Activated CD8-positive, alpha-beta memory T cell treated with anti-CD3 and anti-CD28 coated beads, Interleukin-2, amount 50 U/mL, for 24 hours (primary cell): ENCODE measurements around the gene GPR85.
"Not testable (repeated sequence)": the region's sequence is repeated elsewhere in the genome, so short reads cannot be mapped to it uniquely, and the experiment has no call there.

Source experiments
- DNase-seq: peaks from one replicate; pipeline ENCODE4 v3.0.0-alpha.2; 2020; ENCODE audit errors: extremely low read depth

GPR85 gene

DNA sequence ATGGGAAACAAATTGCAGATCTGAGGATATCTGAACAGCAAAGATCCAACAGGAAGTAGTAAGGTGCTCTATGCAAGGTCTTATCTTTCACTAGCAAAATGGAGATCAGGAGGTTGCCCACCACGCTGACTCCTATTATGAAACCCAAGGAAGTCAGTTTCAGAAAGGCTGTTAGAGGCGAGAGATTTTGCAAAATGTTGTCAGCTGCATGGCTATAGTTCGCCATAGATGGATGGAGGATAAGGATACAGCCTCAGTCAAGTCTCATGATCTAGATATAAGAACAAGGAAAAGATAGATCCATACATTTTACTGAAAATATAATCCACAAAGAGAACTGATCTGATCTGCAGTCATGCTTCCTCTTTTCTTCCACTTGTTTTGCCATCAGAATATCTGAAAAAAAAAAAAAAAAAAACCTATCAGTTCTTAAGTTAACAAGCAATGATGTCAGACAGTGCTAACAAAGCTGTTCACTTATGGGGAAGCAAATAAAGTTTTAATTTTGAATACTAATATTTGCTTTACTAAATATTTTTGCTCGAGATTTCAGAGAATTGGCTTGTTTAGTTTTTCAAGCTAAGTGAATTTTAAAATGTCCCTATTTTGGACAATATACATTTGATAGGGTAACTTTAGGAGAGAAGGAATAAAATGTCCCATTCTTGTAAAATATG, 2.0 kb downstream of the GPR85 start:
- DNase-seq, result no peak

GRCh38 chr7:113083816-113084495, 2.7 kb downstream of the GPR85 start:
- DNase-seq, result no peak

DNA sequence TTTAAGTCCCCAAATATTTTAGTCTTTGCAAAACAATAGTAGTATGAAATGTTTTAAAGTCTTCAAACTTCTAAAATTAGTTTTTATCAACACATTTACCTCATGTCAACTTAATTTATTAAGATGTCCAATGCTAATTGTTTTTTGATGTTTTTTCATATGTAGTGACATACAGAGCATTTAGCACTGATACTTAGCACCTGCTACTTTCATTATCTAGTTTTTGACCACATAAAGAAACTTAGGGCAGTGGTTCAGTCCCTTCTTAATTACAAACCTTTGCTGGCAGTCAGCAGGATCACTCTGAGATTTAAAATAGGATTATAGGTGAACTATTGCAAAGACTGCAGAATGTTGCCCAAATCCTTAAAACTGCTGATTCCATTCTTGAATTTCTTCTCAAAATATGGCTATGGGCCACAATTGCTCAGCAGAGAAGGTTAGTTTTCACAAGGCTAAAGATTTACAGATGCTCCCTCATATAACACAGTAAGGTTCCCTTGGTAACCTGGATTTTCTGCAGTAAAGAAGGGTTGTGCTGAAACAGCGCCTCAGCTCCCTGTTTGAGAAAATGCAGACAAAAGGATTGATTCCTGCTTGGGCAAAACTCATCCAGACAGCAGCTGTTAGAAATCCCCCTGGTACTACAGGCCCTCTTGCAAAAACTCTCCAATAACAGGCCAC, 3.4 kb downstream of the GPR85 start:
- no peak for DNase-seq

DNA sequence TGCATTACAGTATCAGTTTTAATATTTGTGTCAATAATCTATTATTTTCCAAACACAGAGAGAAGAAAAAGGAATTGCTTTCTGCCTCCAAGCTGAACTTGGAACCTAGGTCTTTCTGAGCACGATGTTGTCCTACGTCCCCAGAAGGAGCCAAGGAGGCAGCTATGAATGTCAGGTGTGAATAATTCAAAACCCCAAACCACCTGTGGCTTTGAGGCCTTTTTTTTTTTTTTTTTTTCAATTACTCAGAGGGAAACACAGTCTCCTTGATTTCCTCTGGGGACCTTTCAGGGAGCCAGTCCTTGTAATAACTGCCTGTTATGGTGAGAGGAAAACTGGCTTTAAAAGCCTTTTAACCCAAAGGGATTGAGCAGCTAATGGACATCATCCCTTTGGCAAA, 8.3 kb downstream of the GPR85 start:
- no peak for DNase-seq

DNA sequence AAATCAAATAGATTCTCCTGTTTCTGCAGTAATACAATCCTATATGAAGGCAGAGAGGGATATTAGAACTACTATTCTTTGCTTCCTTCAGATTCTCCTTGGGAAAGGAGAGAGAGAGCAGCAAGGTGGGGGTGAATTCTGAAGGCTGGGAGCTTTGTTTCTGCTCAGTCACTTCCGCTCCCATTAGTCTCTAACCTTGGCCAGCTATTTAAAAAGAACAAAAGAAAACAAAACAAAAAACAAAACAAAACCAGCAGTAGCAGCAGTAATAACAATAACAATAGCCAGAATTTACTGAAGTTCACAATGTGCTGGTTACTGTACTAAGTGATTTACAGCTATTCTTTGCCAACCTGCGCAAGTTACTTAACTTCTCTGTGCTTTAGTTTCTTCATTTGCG, 9.9 kb downstream of the GPR85 start:
- DNase-seq, result no peak

DNA sequence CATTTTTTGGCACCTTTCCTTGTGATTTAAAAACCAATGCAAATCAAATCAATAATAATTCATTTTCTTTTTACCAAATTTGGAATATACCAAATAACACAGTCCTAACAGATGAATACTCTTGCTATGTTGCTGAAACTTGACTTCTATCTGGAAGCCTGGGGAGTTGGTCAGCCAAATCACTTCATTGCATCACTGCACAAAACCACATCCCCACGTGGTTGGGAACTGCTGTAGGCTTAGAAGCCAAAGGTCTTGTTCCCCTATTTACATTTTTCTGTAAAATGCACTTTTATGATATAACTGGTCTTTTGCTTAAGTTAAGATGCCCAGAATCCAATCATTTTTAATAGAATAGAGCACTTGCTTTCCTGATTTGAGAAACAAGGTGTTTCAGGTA, 15.2 kb downstream of the GPR85 start:
- no peak for DNase-seq

- DNase-seq, result no peak
Observed at GRCh38 chr7:113062499-113062898, 24.1 kb downstream of the GPR85 start.

DNA sequence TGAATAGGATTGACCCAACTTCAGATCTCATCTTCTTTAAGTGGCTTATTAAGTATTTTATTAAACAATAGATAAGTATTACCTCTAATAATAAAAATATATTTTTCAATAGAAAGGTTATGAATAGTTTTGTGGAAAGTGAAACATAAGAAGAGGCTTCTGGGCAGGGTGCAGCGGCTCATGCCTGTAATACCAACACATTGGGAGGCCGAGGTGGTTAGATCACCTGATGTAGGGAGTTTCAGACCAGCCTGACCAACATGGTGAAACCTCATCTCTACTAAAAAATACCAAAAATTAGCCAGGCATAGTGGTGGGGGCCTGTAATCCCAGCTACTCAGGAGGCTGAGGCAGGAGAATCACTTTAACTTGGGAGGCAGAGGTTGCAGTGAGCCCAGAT, 26.5 kb downstream of the GPR85 start:
- no peak for DNase-seq

- no peak for DNase-seq
Observed at GRCh38 chr7:113054938-113055337, 31.7 kb downstream of the GPR85 start.

DNA sequence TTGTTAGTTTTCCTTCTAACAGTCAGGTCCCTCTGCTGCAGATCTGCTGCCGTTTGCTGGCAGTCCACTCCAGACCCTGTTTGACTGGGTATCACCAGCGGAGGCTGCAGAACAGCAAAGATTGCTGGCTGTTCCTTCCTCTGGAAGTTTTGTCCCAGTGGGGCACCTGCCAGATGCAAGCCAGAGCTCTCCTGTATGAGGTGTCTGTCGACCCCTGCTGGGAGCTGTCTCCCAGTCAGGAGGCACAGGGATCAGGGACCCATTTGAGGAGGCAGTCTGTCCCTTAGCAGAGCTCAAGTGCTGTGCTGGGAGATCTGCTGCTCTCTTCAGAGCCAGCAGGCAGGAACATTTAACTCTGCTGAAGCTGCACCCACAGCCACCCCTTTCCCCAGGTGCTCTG, 32.4 kb downstream of the GPR85 start:
- DNase-seq, result not testable (repeated sequence)

GRCh38 chr7:113049221-113049620, 37.4 kb downstream of the GPR85 start:
- not testable (repeated sequence) for DNase-seq

DNA sequence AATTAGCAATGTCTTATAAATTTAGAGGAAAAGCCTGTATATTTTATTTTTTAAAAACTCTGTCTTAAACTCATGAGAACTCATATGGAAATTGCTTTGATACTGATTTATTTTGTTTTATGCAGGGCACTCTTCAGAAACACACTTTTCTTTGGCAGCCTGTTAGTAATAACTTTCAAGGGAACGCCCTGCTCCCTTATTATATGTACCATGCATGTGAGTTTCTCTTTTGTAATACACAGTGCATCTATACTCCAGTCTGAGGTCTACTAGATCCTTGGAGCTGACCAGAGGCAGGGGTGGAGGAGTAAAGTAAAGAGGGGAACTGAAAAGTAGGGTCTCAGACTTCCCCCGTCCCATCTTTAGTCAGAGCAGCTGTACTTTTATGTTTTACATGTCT, 40.2 kb downstream of the GPR85 start:
- DNase-seq, result no peak

DNA sequence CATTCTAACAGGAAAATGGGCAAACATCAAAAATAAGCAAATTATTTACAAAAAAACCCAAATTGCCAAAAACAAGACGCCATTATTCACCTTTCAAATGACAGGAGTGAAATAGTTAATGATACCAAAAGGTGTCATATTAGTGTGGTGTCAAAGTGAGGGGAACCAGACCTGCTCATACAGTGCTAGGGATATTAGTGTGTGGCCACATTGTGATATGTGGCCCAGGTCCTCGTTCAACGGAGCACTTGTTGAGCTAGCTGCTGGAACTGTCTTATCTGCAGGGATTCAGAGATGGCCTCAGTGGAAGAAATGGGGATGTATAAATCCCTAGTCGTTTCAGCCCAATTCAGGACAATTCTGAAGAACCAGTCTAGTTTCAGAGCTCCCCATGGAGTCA, 41.2 kb downstream of the GPR85 start:
- DNase-seq, result no peak

- DNase-seq, result no peak
Observed at GRCh38 chr7:113044394-113044793, 42.2 kb downstream of the GPR85 start.

DNA sequence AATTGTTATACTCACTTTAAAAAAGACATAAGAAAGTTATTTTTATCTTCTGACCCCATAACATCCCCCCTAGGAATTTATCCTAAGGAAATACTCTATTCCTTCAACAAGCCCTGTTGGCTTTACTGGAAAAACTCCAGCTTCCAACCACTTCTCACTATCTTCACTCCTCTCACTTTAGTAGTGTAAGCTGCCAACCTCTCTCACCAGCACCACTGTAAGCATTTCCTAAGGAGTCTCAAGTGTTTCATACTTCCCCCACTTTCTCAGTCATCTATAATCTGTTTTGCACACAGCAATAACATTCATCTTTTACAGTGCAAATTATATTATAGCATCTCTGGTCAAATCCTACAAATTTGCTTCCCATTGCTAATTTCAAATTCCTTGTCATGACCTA, 45.8 kb downstream of the GPR85 start:
- DNase-seq, result no peak

DNA sequence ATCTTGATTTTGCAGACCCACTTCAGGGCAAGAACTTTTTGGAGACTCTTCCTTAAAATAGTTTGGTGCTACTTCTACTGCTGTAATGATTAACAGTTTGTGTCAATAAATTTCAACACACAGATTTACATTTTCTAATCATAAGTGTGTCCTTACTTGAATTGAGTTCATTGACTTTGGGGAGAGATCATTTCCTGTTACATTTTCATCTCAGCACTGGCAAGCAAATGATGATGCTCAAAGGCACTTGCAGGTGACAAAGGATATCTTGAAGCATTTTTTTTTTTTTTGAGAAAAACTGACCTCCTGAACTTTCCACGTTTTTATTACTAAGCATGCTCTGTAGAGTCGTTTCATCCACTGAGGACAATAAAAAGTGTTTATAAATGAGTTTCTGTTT, 52.7 kb downstream of the GPR85 start:
- no peak for DNase-seq
